ENCODE results near the gene CAMK2D. TPM values are rescaled to one million over a fixed set of nuclear protein-coding genes. Genes with fewer than 3 reads are reported as not detected.

Gene CAMK2D
- total RNA-seq, 2 experiments from 2014 or later = 29.9 to 32.9 TPM

DNA sequence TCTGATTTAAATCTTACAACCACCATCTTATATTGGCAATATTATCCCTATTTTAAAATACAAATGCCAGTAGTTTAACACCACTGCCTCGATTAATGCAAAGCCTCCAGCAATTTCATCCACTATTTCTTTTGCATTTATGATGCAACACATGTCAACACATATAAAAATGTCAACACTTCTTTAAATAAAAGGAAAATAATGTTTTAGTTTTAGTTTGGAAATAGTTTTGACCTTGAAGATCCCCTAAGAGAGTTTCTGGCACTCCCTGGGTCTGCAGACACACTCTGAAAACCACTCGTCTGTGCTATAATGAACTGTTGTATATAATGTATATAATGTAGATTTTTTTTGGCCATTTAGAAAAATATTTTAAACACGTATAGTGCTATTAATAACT is 99.0 kb downstream of the CAMK2D start:
- no peak for DNase-seq
- H3K27ac Mint-ChIP-seq = no peak overlapping the region
- no peaks in the 10 kb centered on the region for H3K9me3 Mint-ChIP-seq
- ChIA-PET POLR2A (no interaction called here), CTCF (no interaction called here)
- peaks cover 27% of the 10 kb centered on the region for H3K4me1 Mint-ChIP-seq (ENCODE audit: low read depth)
- ATAC-seq (ENCODE audit: poor library complexity) = no peak
- Histone ChIP-seq H3K36me3 (ENCODE audit: insufficient read depth, low read length) (peaks cover 6% of the 10 kb centered on the region), H3K4me1 (ENCODE audit: insufficient read depth, low read length) (no peaks in the 10 kb centered on the region), H3K4me3 (ENCODE audit: low read length) (no peak overlapping the region), H3K9me3 (ENCODE audit: control insufficient read depth in 1 of 2, insufficient read depth in 1 of 2, low read length in 2 of 2) (no peaks in the 10 kb centered on the region), H3K27ac (ENCODE audit: low read depth in 1 of 2, low read length in 2 of 2) (no peak overlapping the region), H3K27me3 (ENCODE audit: control insufficient read depth in 1 of 2, insufficient read depth in 2 of 2, low read length in 2 of 2) (no peaks in the 10 kb centered on the region)
- H3K27me3 Mint-ChIP-seq = no peaks in the 10 kb centered on the region
- H3K36me3 Mint-ChIP-seq (ENCODE audit: low read depth) = peaks cover 24% of the 10 kb centered on the region
- TF ChIP-seq, protein P1, sequence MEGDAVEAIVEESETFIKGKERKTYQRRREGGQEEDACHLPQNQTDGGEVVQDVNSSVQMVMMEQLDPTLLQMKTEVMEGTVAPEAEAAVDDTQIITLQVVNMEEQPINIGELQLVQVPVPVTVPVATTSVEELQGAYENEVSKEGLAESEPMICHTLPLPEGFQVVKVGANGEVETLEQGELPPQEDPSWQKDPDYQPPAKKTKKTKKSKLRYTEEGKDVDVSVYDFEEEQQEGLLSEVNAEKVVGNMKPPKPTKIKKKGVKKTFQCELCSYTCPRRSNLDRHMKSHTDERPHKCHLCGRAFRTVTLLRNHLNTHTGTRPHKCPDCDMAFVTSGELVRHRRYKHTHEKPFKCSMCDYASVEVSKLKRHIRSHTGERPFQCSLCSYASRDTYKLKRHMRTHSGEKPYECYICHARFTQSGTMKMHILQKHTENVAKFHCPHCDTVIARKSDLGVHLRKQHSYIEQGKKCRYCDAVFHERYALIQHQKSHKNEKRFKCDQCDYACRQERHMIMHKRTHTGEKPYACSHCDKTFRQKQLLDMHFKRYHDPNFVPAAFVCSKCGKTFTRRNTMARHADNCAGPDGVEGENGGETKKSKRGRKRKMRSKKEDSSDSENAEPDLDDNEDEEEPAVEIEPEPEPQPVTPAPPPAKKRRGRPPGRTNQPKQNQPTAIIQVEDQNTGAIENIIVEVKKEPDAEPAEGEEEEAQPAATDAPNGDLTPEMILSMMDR (IDR thresholded peaks at IDR 0.05) = no peak
- intact Hi-C loops (cut with DNase I, micrococcal nuclease) = no loop called here
- H3K4me3 Mint-ChIP-seq = no peak overlapping the region

DNA sequence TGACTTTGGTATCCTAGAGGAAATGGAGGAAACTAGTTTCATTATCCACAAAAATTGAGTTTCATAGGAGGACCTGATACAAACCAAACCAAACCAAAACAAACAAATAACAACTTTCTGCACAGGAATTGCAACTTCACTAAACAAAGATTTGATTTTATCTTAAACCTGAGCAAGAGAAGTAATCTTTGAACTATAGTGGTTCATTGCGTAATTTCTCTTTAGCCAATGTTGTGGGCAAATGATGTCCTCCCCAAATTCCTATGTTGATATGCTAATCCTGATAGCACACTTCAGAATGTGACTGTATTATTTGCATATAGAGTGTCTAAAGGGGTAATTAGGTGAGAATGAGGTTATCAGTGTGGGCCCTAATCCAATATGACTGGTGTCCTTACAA is 102.4 kb downstream of the CAMK2D start:
- Histone ChIP-seq H3K36me3 (ENCODE audit: insufficient read depth, low read length) (peaks cover 6% of the 10 kb centered on the region), H3K9me3 (ENCODE audit: control insufficient read depth in 1 of 2, insufficient read depth in 1 of 2, low read length in 2 of 2) (no peaks in the 10 kb centered on the region), H3K4me3 (ENCODE audit: low read length) (no peak overlapping the region), H3K4me1 (ENCODE audit: insufficient read depth, low read length) (no peaks in the 10 kb centered on the region), H3K27ac (ENCODE audit: low read depth in 1 of 2, low read length in 2 of 2) (no peak overlapping the region), H3K27me3 (ENCODE audit: control insufficient read depth in 1 of 2, insufficient read depth in 2 of 2, low read length in 2 of 2) (no peaks in the 10 kb centered on the region)
- DNase-seq = no peak
- ATAC-seq (ENCODE audit: poor library complexity) = no peak
- Mint-ChIP-seq H3K9me3 (no peaks in the 10 kb centered on the region), H3K4me3 (no peak overlapping the region), H3K4me1 (ENCODE audit: low read depth) (peaks cover 39% of the 10 kb centered on the region), H3K36me3 (ENCODE audit: low read depth) (peaks cover 24% of the 10 kb centered on the region), H3K27me3 (no peaks in the 10 kb centered on the region), H3K27ac (no peak overlapping the region)
- ChIA-PET CTCF (interaction anchor here (0.9 kb wide), 1 partner anchor 15 kb away, joined by 3 read pairs; no protein-coding TSS in a partner anchor), POLR2A (no interaction called here)
- TF ChIP-seq, protein P1 (IDR thresholded peaks at IDR 0.05) = no peak
- intact Hi-C loops (cut with DNase I, micrococcal nuclease) = no loop called here

DNA sequence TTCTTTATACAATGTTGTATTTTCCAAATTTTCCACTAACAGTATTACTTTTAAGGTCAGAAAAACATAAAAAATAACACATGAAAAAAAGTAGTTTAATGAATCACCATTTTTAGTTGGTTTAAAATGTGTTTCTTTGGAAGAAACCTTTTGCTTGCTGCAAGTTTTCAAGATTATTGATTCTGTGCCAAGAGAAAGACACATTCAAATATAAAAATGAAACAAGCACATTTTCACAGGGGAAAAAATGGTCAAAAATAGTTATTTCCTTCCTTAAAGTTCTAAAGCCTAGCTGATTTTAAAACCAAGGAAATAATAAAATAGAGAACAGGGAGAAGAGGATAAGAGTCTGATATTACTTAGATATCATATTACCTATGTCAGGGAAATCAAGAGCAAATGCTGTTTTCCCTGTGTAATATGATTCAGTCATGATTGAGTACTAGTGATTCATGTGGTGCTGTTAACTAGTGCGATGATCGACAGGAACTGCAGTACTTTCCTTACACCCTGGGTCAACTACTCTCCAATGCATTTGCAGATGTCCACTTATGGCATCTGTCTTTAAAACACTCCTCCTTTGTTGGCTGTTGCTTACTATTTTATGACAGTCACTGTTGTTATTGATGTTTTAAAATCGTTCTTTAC is 103.8 kb downstream of the CAMK2D start:
- no peak overlapping the region for H3K27ac Mint-ChIP-seq
- ChIA-PET POLR2A (no interaction called here), CTCF (no interaction called here)
- peaks cover 39% of the 10 kb centered on the region for H3K4me1 Mint-ChIP-seq (ENCODE audit: low read depth)
- TF ChIP-seq, protein P1 (IDR thresholded peaks at IDR 0.05) = no peak
- Histone ChIP-seq H3K27ac (ENCODE audit: low read depth in 1 of 2, low read length in 2 of 2) (no peak overlapping the region), H3K36me3 (ENCODE audit: insufficient read depth, low read length) (peaks cover 8% of the 10 kb centered on the region), H3K4me3 (ENCODE audit: low read length) (no peak overlapping the region), H3K4me1 (ENCODE audit: insufficient read depth, low read length) (no peaks in the 10 kb centered on the region), H3K9me3 (ENCODE audit: control insufficient read depth in 1 of 2, insufficient read depth in 1 of 2, low read length in 2 of 2) (no peaks in the 10 kb centered on the region), H3K27me3 (ENCODE audit: control insufficient read depth in 1 of 2, insufficient read depth in 2 of 2, low read length in 2 of 2) (no peaks in the 10 kb centered on the region)
- intact Hi-C loops (cut with DNase I, micrococcal nuclease) = no loop called here
- H3K36me3 Mint-ChIP-seq (ENCODE audit: low read depth) = peaks cover 24% of the 10 kb centered on the region
- ATAC-seq (ENCODE audit: poor library complexity) (no peak), DNase-seq (no peak)
- H3K9me3 Mint-ChIP-seq = no peaks in the 10 kb centered on the region
- no peak overlapping the region for H3K4me3 Mint-ChIP-seq
- H3K27me3 Mint-ChIP-seq = no peaks in the 10 kb centered on the region

All from CD4-positive, alpha-beta T cell (primary cell).